Measurements from ENCODE around the gene SOSTDC1. TPM values are rescaled to one million over a fixed set of nuclear protein-coding genes. Genes with fewer than 3 reads are reported as not detected.
A peak's percentile ranks its signal among the peaks of the same experiment; 100 is the strongest.

The SOSTDC1 gene
- total and polyA plus RNA-seq, 11 donors = 0.07 to 0.56 (median 0.17) TPM; not detected in 3

GRCh38 chr7:16420329-16420648 lies 45.2 kb downstream of the SOSTDC1 start:
- Histone ChIP-seq H3K4me3 (peak overlapping the region; percentile 54 to 82 (median 74)), H3K9me3 (no peaks in the 10 kb centered on the region), H3K27ac (peak overlapping the region; percentile 94 to 99 (median 98)), H3K36me3 (no peaks in the 10 kb centered on the region), H3K4me1 (peaks cover 0 to 21% (median 16%) of the 10 kb centered on the region in 12 donors), H3K27me3 (no peaks in the 10 kb centered on the region)
- 1 to 3% (median 1%) methylated on average over 3 of the region's 3 CpGs for WGBS, 4 donors
- no peak for TF ChIP-seq CTCF (IDR thresholded peaks at IDR 0.05)
- no peak for TF ChIP-seq POLR2A (IDR thresholded peaks at IDR 0.05)
- ATAC-seq (peak in 1 of 4 donors; percentile 1), DNase-seq (no peak)
- intact Hi-C loops (cut with DNase I) = loop anchor here (5.0 to 10.0 kb wide), 6 partner anchors 288 to 343 kb away; no protein-coding TSS in a partner anchor

- no peaks in the 10 kb centered on the region for H3K27me3 ChIP-seq
- peak overlapping the region in 10 of 12 donors; percentile 65 to 82 (median 76) for H3K4me3 ChIP-seq
- 72 to 78% (median 75%) methylated on average over 10 of the region's 10 CpGs for WGBS, 4 donors
- H3K9me3 ChIP-seq = no peaks in the 10 kb centered on the region
- no peak for DNase-seq
- peak overlapping the region in 10 of 12 donors; percentile 94 to 99 (median 98) for H3K27ac ChIP-seq
- TF ChIP-seq CTCF (IDR thresholded peaks at IDR 0.05) (no peak), POLR2A (IDR thresholded peaks at IDR 0.05) (no peak)
- H3K36me3 ChIP-seq = no peaks in the 10 kb centered on the region
- intact Hi-C loops (cut with DNase I) = loop anchor here (5.0 to 10.0 kb wide), 6 partner anchors 288 to 343 kb away; no protein-coding TSS in a partner anchor
- peaks cover 0 to 21% (median 16%) of the 10 kb centered on the region in 12 donors for H3K4me1 ChIP-seq
- no peak for ATAC-seq
These were observed 45.7 kb downstream of the SOSTDC1 start for GRCh38 chr7:16419859-16420258.

GRCh38 chr7:16419126-16419525 lies 46.4 kb downstream of the SOSTDC1 start:
- Histone ChIP-seq H3K4me1 (peaks cover 0 to 21% (median 16%) of the 10 kb centered on the region in 12 donors), H3K4me3 (no peak overlapping the region), H3K9me3 (no peaks in the 10 kb centered on the region), H3K27ac (no peak overlapping the region), H3K36me3 (no peaks in the 10 kb centered on the region), H3K27me3 (no peaks in the 10 kb centered on the region)
- DNase-seq (no peak), ATAC-seq (no peak)
- TF ChIP-seq CTCF (IDR thresholded peaks at IDR 0.05) = no peak
- TF ChIP-seq POLR2A (IDR thresholded peaks at IDR 0.05) = no peak
- intact Hi-C loops (cut with DNase I) = no loop called here
- WGBS, 4 donors = 94 to 100% (median 99%) methylated on average over 1 of the region's 1 CpG

GRCh38 chr7:16417906-16418305 lies 47.6 kb downstream of the SOSTDC1 start:
- Histone ChIP-seq H3K36me3 (no peaks in the 10 kb centered on the region), H3K27ac (no peak overlapping the region), H3K27me3 (no peaks in the 10 kb centered on the region), H3K4me1 (peaks cover 0 to 28% (median 18%) of the 10 kb centered on the region in 12 donors), H3K9me3 (no peaks in the 10 kb centered on the region), H3K4me3 (no peak overlapping the region)
- intact Hi-C loops (cut with DNase I) = no loop called here
- DNase-seq (no peak), ATAC-seq (no peak)
- TF ChIP-seq POLR2A (IDR thresholded peaks at IDR 0.05) (no peak), CTCF (IDR thresholded peaks at IDR 0.05) (no peak)
- WGBS, 4 donors = 41 to 95% (median 48%) methylated on average over 1 of the region's 1 CpG

Data from heart left ventricle (tissue), 16 donors.